ENCODE results near the gene INAFM2. TPM values are rescaled to one million over a fixed set of nuclear protein-coding genes. Genes with fewer than 3 reads are reported as not detected.

INAFM2 gene
- total and polyA plus RNA-seq, 2 donors (not counting 3 experiments of a cell fraction or from before 2014, with no cell fraction given), result 10.4 to 24.1 TPM

- no TSS peak for BruUV-seq (replicated peaks)
- Histone ChIP-seq H3K4me1 (ENCODE audit: control insufficient read depth, extremely low read depth, insufficient read depth, low read length) (peaks cover 12% of the 10 kb centered on the region), H3K9me3 (replicated peaks; ENCODE audit: control insufficient read depth, insufficient read depth, low read length) (no peaks in the 10 kb centered on the region), H3K79me2 (ENCODE audit: control insufficient read depth, insufficient read depth, low read length) (no peaks in the 10 kb centered on the region), H3K27ac (ENCODE audit: insufficient read depth, low read depth, low read length) (no peak overlapping the region), H3K27me3 (ENCODE audit: control insufficient read depth in 2 of 2, insufficient read depth in 2 of 2, low read length in 2 of 2) (peaks cover 48 to 68% of the 10 kb centered on the region in 2 experiments), H3K4me2 (ENCODE audit: insufficient read depth, low read length) (peak overlapping the region; percentile 69), H3K36me3 (ENCODE audit: control insufficient read depth in 2 of 2, extremely low read depth in 1 of 2, insufficient read depth in 2 of 2, low read length in 2 of 2) (no peaks in the 10 kb centered on the region), H2AFZ (ENCODE audit: low read depth, low read length) (peak overlapping the region; percentile 79), H3K4me3 (replicated peaks in 1 of 3; ENCODE audit: insufficient read depth in 1 of 3, low read depth in 1 of 3, low read length in 3 of 3) (peak overlapping the region in 2 of 3 experiments; percentile 13 to 32), H3K9ac (replicated peaks; ENCODE audit: extremely low read depth, insufficient read depth, low read length) (no peak overlapping the region), H4K20me1 (replicated peaks; ENCODE audit: control insufficient read depth, extremely low read depth, insufficient read depth, low read length) (no peaks in the 10 kb centered on the region), H3K9me1 (replicated peaks; ENCODE audit: control insufficient read depth, extremely low read depth, insufficient read depth, low read length) (no peaks in the 10 kb centered on the region)
- dilution Hi-C loops (cut with MboI; ENCODE audit: extremely low pct_ligation_motif_present, low sequenced_read_pairs), result no loop called here
- peak; percentile 31 for DNase-seq (ENCODE audit: low read depth, low spot score)
- no peak for FAIRE-seq
- ChIA-PET POLR2A (no interaction called here), CTCF (interaction anchor here (0.9 to 5.3 kb wide), 5 partner anchors 7 to 57 kb away, joined by 3 to 83 read pairs (median 4); partner anchors contain the start of gene PLCB2)
- intact Hi-C loops (cut with micrococcal nuclease), result no loop called here
- TF ChIP-seq EZH2 (IDR thresholded peaks at IDR 0.05; ENCODE audit: borderline replicate concordance, low read depth, low read length, severe bottlenecking), result peak; percentile 82
- TF ChIP-seq, protein P1, sequence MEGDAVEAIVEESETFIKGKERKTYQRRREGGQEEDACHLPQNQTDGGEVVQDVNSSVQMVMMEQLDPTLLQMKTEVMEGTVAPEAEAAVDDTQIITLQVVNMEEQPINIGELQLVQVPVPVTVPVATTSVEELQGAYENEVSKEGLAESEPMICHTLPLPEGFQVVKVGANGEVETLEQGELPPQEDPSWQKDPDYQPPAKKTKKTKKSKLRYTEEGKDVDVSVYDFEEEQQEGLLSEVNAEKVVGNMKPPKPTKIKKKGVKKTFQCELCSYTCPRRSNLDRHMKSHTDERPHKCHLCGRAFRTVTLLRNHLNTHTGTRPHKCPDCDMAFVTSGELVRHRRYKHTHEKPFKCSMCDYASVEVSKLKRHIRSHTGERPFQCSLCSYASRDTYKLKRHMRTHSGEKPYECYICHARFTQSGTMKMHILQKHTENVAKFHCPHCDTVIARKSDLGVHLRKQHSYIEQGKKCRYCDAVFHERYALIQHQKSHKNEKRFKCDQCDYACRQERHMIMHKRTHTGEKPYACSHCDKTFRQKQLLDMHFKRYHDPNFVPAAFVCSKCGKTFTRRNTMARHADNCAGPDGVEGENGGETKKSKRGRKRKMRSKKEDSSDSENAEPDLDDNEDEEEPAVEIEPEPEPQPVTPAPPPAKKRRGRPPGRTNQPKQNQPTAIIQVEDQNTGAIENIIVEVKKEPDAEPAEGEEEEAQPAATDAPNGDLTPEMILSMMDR (IDR thresholded peaks at IDR 0.05; ENCODE audit: extremely low read depth in 1 of 2, insufficient read depth in 1 of 2, low read depth in 1 of 2, low read length in 2 of 2), result peak; percentile 26 to 36
- no peak for TF ChIP-seq MYC (IDR thresholded peaks at IDR 0.05; ENCODE audit: low read depth, low read length)
Observed at GRCh38 chr15:40282147-40282868, 41.2 kb upstream of the INAFM2 start.
